UCSD-AML1 (cell line): Measurements from ENCODE around the gene SERPINB7.
A peak's percentile ranks its signal among the peaks of the same experiment; 100 is the strongest.

ENCODE experiments used
- DNase-seq: peaks from one replicate; lab custom pipeline; 2025; ENCODE audit not compliant: unreplicated experiment; lab: John Stamatoyannopoulos, UW

SERPINB7 gene

GRCh38 chr18:63837590-63837989, 62.4 kb downstream of the SERPINB7 start:
- DNase-seq: no peak

GRCh38 chr18:63843008-63843407, 67.8 kb downstream of the SERPINB7 start:
- no peak for DNase-seq

- no peak for DNase-seq
These were observed 69.0 kb downstream of the SERPINB7 start for GRCh38 chr18:63844254-63844653.

GRCh38 chr18:63848159-63848558, 72.9 kb downstream of the SERPINB7 start:
- no peak for DNase-seq

DNA sequence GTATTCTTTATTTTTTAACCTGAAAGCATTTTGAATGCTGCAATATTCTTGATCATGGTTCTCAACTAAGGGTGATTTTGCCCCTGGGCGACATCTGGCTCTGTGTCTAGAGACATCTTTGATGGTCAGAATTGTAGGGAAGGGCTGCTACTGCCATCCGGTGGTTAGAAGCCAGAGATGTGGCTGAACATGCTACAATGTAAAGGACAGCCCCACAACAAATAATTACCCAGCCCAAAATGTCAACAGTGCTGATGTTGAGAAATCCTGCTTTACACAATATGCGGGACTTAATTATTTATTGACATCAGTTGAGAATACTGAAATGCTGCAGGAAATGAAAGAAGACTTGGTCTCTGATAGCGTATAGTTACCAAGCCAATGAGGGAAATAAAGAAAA, 74.8 kb downstream of the SERPINB7 start:
- peak; percentile 11 for DNase-seq

- DNase-seq: no peak
These were observed 75.4 kb downstream of the SERPINB7 start for GRCh38 chr18:63850636-63851035.
